Loucy (cell line): Measurements from ENCODE around the gene C11orf87.

ENCODE experiments used
- H2AFZ ChIP-seq: fragments of 200-600 bp; sonication (generic); 2 replicates; pipeline ENCODE4 v1.6.0; 2016; ENCODE audit warnings: antibody characterized with exemption, mild to moderate bottlenecking, low read length, moderate library complexity
- H3F3A ChIP-seq: fragments of 200-600 bp; 2 replicates; pipeline ENCODE4 v1.6.0; 2016; ENCODE audit warnings: antibody characterized with exemption, low read depth, mild to moderate bottlenecking
- H3K27me3 ChIP-seq: fragments of 200-600 bp; sonication (generic); 2 replicates; pipeline ENCODE4 v1.6.1; 2014; ENCODE audit warnings: low read length, mild to moderate bottlenecking; ENCODE audit not compliant: insufficient read depth, poor library complexity, severe bottlenecking
- H3K36me3 ChIP-seq: fragments of 200-600 bp; sonication (generic); 2 replicates; pipeline ENCODE4 v1.6.1; 2016; ENCODE audit warnings: low read length; ENCODE audit not compliant: insufficient read depth
- H3K4me1 ChIP-seq: fragments of 200-600 bp; sonication (generic); 2 replicates; pipeline ENCODE4 v1.5.1; 2014; ENCODE audit warnings: low read length, mild to moderate bottlenecking; ENCODE audit not compliant: insufficient read depth, poor library complexity, severe bottlenecking
- H3K4me2 ChIP-seq: fragments of 200-600 bp; sonication (generic); 2 replicates; pipeline ENCODE4 v1.6.0; 2014; ENCODE audit warnings: antibody characterized with exemption, low read length, low read depth, mild to moderate bottlenecking; ENCODE audit not compliant: poor library complexity, severe bottlenecking
- H3K4me3 ChIP-seq: fragments of 200-600 bp; sonication (generic); 2 replicates; pipeline ENCODE4 v1.5.1; 2014; ENCODE audit warnings: low read length, mild to moderate bottlenecking, mixed read lengths; ENCODE audit not compliant: poor library complexity, severe bottlenecking
- H3K79me2 ChIP-seq: fragments of 200-600 bp; sonication (generic); 2 replicates; pipeline ENCODE4 v1.6.1; 2014; ENCODE audit warnings: low read length; ENCODE audit not compliant: insufficient read depth
- H3K9ac ChIP-seq: fragments of 200-600 bp; sonication (generic); 2 replicates; pipeline ENCODE4 v1.6.0; 2014; ENCODE audit warnings: mild to moderate bottlenecking, low read depth, low read length, moderate library complexity; ENCODE audit not compliant: poor library complexity, severe bottlenecking
- H3K9me2 ChIP-seq: fragments of 200-600 bp; sonication (generic); replicated peaks from 2 replicates; pipeline ENCODE4 v1.6.1; 2016; ENCODE audit warnings: low read depth, low read length, mixed read lengths
- H3K9me3 ChIP-seq: fragments of 200-600 bp; sonication (generic); 2 replicates; pipeline ENCODE4 v1.6.1; 2014; ENCODE audit warnings: mild to moderate bottlenecking, antibody characterized with exemption, low read length, low read depth; ENCODE audit not compliant: insufficient read depth
- H4K20me1 ChIP-seq: fragments of 200-600 bp; sonication (generic); 2 replicates; pipeline ENCODE4 v1.6.0; 2014; ENCODE audit warnings: antibody characterized with exemption, low read length, mild to moderate bottlenecking; ENCODE audit not compliant: insufficient read depth, poor library complexity, severe bottlenecking
- EZH2phosphoT487 ChIP-seq: fragments of 200-600 bp; IDR thresholded peaks from 2 replicates; pipeline ENCODE4 v1.6.1; 2018; ENCODE audit warnings: antibody characterized with exemption, mild to moderate bottlenecking, moderate library complexity, borderline replicate concordance
- TF ChIP-seq, protein P1 (sequence below): fragments of 200-600 bp; sonication (generic); conservative IDR thresholded peaks from 2 replicates; pipeline ENCODE4 v1.5.1; 2014; ENCODE audit warnings: mild to moderate bottlenecking, antibody characterized with exemption, low read length

C11orf87 gene

DNA sequence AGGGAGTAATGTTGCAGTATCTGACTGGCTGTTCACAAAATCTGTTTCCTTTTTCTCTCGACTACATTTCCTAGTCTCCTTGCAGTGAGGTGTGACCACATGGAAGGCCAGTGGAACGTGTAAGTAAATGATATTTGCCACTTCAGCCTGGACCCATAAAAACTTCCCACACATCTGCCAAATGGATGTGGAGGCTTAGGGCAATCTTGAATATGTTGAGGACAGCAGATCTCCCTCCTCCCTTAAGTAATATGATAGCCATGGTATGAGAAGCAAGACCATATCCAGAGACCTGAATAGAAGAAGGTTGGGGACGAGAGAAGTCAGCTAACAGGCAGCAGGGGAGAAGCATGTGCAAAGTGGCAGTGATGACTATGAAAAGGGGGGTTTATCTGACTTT lies 33.0 kb upstream of the C11orf87 start:
- H4K20me1 ChIP-seq: no peaks in the 10 kb centered on the region
- no peak overlapping the region for H3K4me2 ChIP-seq
- H3K4me3 ChIP-seq: no peak overlapping the region
- no peaks in the 10 kb centered on the region for H3F3A ChIP-seq
- no peaks in the 10 kb centered on the region for H3K9me2 ChIP-seq
- no peak overlapping the region for H2AFZ ChIP-seq
- H3K27me3 ChIP-seq: no peaks in the 10 kb centered on the region
- H3K9ac ChIP-seq: no peak overlapping the region
- no peaks in the 10 kb centered on the region for H3K9me3 ChIP-seq
- no peak for TF ChIP-seq EZH2phosphoT487
- TF ChIP-seq, protein P1, sequence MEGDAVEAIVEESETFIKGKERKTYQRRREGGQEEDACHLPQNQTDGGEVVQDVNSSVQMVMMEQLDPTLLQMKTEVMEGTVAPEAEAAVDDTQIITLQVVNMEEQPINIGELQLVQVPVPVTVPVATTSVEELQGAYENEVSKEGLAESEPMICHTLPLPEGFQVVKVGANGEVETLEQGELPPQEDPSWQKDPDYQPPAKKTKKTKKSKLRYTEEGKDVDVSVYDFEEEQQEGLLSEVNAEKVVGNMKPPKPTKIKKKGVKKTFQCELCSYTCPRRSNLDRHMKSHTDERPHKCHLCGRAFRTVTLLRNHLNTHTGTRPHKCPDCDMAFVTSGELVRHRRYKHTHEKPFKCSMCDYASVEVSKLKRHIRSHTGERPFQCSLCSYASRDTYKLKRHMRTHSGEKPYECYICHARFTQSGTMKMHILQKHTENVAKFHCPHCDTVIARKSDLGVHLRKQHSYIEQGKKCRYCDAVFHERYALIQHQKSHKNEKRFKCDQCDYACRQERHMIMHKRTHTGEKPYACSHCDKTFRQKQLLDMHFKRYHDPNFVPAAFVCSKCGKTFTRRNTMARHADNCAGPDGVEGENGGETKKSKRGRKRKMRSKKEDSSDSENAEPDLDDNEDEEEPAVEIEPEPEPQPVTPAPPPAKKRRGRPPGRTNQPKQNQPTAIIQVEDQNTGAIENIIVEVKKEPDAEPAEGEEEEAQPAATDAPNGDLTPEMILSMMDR: no peak
- no peaks in the 10 kb centered on the region for H3K36me3 ChIP-seq
- no peaks in the 10 kb centered on the region for H3K79me2 ChIP-seq
- no peaks in the 10 kb centered on the region for H3K4me1 ChIP-seq

- no peaks in the 10 kb centered on the region for H3K9me3 ChIP-seq
- no peak for TF ChIP-seq EZH2phosphoT487
- TF ChIP-seq, protein P1: no peak
- no peak overlapping the region for H2AFZ ChIP-seq
- H3K9me2 ChIP-seq: no peaks in the 10 kb centered on the region
- H4K20me1 ChIP-seq: no peaks in the 10 kb centered on the region
- H3K4me2 ChIP-seq: no peak overlapping the region
- no peaks in the 10 kb centered on the region for H3K4me1 ChIP-seq
- H3K27me3 ChIP-seq: no peaks in the 10 kb centered on the region
- no peak overlapping the region for H3K4me3 ChIP-seq
- H3K9ac ChIP-seq: no peak overlapping the region
- no peaks in the 10 kb centered on the region for H3K79me2 ChIP-seq
- H3F3A ChIP-seq: no peaks in the 10 kb centered on the region
- H3K36me3 ChIP-seq: no peaks in the 10 kb centered on the region
These were observed 31.2 kb upstream of the C11orf87 start for GRCh38 chr11:109390752-109391151.

DNA sequence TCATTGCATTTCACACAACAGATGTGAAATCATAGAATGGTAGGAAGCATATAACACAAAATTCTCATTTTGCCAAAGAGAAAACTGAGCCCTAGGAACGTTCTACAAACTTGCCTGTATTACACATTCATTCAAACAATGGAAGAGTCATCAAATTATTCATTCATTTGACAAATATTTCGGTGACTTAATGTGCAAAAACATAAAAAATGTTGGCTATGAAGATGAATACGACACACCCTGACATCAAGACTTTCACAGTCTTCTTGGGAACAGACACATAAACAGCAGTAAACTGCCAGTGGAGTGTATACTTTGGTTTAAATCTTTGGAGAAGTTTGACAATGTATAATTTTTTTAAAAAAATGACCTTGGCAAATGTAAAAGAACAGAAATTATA lies 20.4 kb upstream of the C11orf87 start:
- H3K27me3 ChIP-seq: no peaks in the 10 kb centered on the region
- no peaks in the 10 kb centered on the region for H3K4me1 ChIP-seq
- no peaks in the 10 kb centered on the region for H3K79me2 ChIP-seq
- no peak overlapping the region for H2AFZ ChIP-seq
- H3K36me3 ChIP-seq: no peaks in the 10 kb centered on the region
- H4K20me1 ChIP-seq: no peaks in the 10 kb centered on the region
- H3K4me3 ChIP-seq: no peak overlapping the region
- no peak overlapping the region for H3K4me2 ChIP-seq
- no peaks in the 10 kb centered on the region for H3F3A ChIP-seq
- no peaks in the 10 kb centered on the region for H3K9me3 ChIP-seq
- no peak for TF ChIP-seq EZH2phosphoT487
- TF ChIP-seq, protein P1: no peak
- H3K9me2 ChIP-seq: no peaks in the 10 kb centered on the region
- H3K9ac ChIP-seq: no peak overlapping the region
